ENCODE results near the gene SUSD3. TPM values are rescaled to one million over a fixed set of nuclear protein-coding genes. Genes with fewer than 3 reads are reported as not detected.
A peak's percentile ranks its signal among the peaks of the same experiment; 100 is the strongest.

SUSD3 gene
- total and polyA plus RNA-seq, 8 donors = 1.7 to 4.5 (median 2.6) TPM; not detected in 2

- Histone ChIP-seq H3K4me3 (peak overlapping the region in 3 of 4 donors; percentile 58 to 65 (median 59)), H3K27ac (peak overlapping the region in 4 of 5 donors; percentile 28 to 81 (median 74)), H3K36me3 (no peaks in the 10 kb centered on the region), H3K27me3 (no peaks in the 10 kb centered on the region), H3K9me3 (no peaks in the 10 kb centered on the region), H3K4me1 (peaks cover 38 to 60% (median 46%) of the 10 kb centered on the region in 4 donors)
- intact Hi-C loops (cut with DNase I; ENCODE audit: low total_unique reads) = no loop called here
- no peak for DNase-seq
- 37 to 57% (median 54%) methylated on average over 10 to 14 of the region's 14 CpGs for WGBS, 5 donors
- no peak for TF ChIP-seq CTCF (IDR thresholded peaks at IDR 0.05)
- TF ChIP-seq POLR2A (IDR thresholded peaks at IDR 0.05) = no peak
- TF ChIP-seq EP300 (IDR thresholded peaks at IDR 0.05) = no peak
- no peak for TF ChIP-seq POLR2AphosphoS5 (IDR thresholded peaks at IDR 0.05)
Observed at GRCh38 chr9:93057703-93058354, 672 bp upstream of the SUSD3 start.

- 27 to 57% (median 40%) methylated on average over 19 to 53 of the region's 53 CpGs for WGBS, 5 donors
- peaks cover 38 to 69% (median 49%) of the 10 kb centered on the region in 4 donors for H3K4me1 ChIP-seq
- no peak for TF ChIP-seq POLR2AphosphoS5 (IDR thresholded peaks at IDR 0.05)
- no peak for TF ChIP-seq POLR2A (IDR thresholded peaks at IDR 0.05)
- no peak for TF ChIP-seq CTCF (IDR thresholded peaks at IDR 0.05)
- no peak for TF ChIP-seq EP300 (IDR thresholded peaks at IDR 0.05)
- peak; percentile 24 to 34 for DNase-seq
- no peaks in the 10 kb centered on the region for H3K36me3 ChIP-seq
- peak overlapping the region; percentile 55 to 65 (median 58) for H3K4me3 ChIP-seq
- H3K9me3 ChIP-seq = no peaks in the 10 kb centered on the region
- peak overlapping the region; percentile 39 to 81 (median 69) for H3K27ac ChIP-seq
- intact Hi-C loops (cut with DNase I; ENCODE audit: low total_unique reads) = no loop called here
- no peaks in the 10 kb centered on the region for H3K27me3 ChIP-seq
Observed at GRCh38 chr9:93059011-93059714, 662 bp downstream of the SUSD3 start.

GRCh38 chr9:93059715-93060578 lies 1.4 kb downstream of the SUSD3 start:
- intact Hi-C loops (cut with DNase I; ENCODE audit: low total_unique reads) = no loop called here
- WGBS, 5 donors = 44 to 95% (median 76%) methylated on average over 6 to 7 of the region's 7 CpGs
- H3K27ac ChIP-seq = peak overlapping the region; percentile 1 to 81 (median 69)
- H3K27me3 ChIP-seq = no peaks in the 10 kb centered on the region
- H3K36me3 ChIP-seq = no peaks in the 10 kb centered on the region
- H3K4me1 ChIP-seq = peaks cover 38 to 70% (median 49%) of the 10 kb centered on the region in 4 donors
- H3K4me3 ChIP-seq = peak overlapping the region; percentile 55 to 65 (median 58)
- TF ChIP-seq CTCF (IDR thresholded peaks at IDR 0.05) (no peak), POLR2AphosphoS5 (IDR thresholded peaks at IDR 0.05) (no peak), EP300 (IDR thresholded peaks at IDR 0.05) (no peak), POLR2A (IDR thresholded peaks at IDR 0.05) (no peak)
- no peak for DNase-seq
- H3K9me3 ChIP-seq = no peaks in the 10 kb centered on the region

DNA sequence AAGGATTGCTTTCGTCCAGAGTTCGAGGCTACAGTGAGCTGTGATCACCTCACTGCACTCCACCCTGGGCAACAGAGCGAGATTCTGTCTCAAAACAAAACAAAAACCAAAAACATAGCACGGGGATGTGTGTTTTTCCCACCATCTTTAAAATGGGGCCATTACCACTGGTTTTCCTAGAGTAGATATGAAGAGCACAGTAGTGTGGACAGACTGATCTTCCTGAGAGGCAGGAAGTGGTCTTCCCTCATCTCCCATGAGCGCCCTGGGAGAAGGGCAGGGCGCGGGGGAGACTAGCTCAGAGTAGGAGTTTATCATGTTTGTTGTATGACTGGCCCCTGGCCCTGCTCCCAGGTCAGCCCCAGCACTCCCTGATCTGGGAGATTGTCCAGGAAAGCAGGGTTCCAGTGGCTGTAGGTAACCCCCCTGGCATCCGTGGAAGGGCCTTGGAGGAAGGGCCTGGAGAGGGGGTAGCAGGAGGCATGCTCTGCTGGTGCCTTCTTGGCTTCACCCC lies 2.3 kb downstream of the SUSD3 start:
- 50 to 63% (median 61%) methylated on average over 8 of the region's 8 CpGs for WGBS, 5 donors
- H3K27me3 ChIP-seq = no peaks in the 10 kb centered on the region
- peaks cover 38 to 70% (median 49%) of the 10 kb centered on the region in 4 donors for H3K4me1 ChIP-seq
- H3K9me3 ChIP-seq = no peaks in the 10 kb centered on the region
- no peak overlapping the region for H3K4me3 ChIP-seq
- TF ChIP-seq POLR2AphosphoS5 (IDR thresholded peaks at IDR 0.05) = no peak
- TF ChIP-seq POLR2A (IDR thresholded peaks at IDR 0.05) = no peak
- TF ChIP-seq EP300 (IDR thresholded peaks at IDR 0.05) = no peak
- TF ChIP-seq CTCF (IDR thresholded peaks at IDR 0.05) = no peak
- intact Hi-C loops (cut with DNase I; ENCODE audit: low total_unique reads) = no loop called here
- no peaks in the 10 kb centered on the region for H3K36me3 ChIP-seq
- DNase-seq = peak; percentile 33 to 52
- H3K27ac ChIP-seq = peak overlapping the region in 3 of 5 donors; percentile 20 to 58 (median 49)
